Dendritic cell treated with granulocyte-macrophage colony-stimulating factor and Interleukin-4, amounts not matched to agents 40 ng/mL and 50 ng/mL, for 4 days (primary cell): ENCODE results near the gene HDAC4.
A peak's percentile ranks its signal among the peaks of the same experiment; 100 is the strongest.

ENCODE experiments used
- H3K27ac Mint-ChIP-seq: one replicate; pipeline ENCODE4 v1.8.0; 2022; ENCODE audit warnings: mild to moderate bottlenecking, mixed read lengths
- H3K27me3 Mint-ChIP-seq: one replicate; pipeline ENCODE4 v1.8.0; 2022; ENCODE audit warnings: mild to moderate bottlenecking, mixed read lengths
- H3K36me3 Mint-ChIP-seq: one replicate; pipeline ENCODE4 v1.8.0; 2022; ENCODE audit warnings: low read depth, mixed read lengths
- H3K4me1 Mint-ChIP-seq: one replicate; pipeline ENCODE4 v1.8.0; 2022; ENCODE audit warnings: low read depth, mixed read lengths
- H3K4me3 Mint-ChIP-seq: one replicate; pipeline ENCODE4 v1.8.0; 2022; ENCODE audit warnings: mild to moderate bottlenecking, moderate library complexity, mixed read lengths
- H3K9me3 Mint-ChIP-seq: one replicate; pipeline ENCODE4 v1.8.0; 2022; ENCODE audit warnings: mixed read lengths
- intact Hi-C: fragments of 100-400 bp; cut with micrococcal nuclease; formaldehyde crosslinking; loops from one replicate; pipeline ENCODE4 v1.15.0; 2022

The HDAC4 gene

DNA sequence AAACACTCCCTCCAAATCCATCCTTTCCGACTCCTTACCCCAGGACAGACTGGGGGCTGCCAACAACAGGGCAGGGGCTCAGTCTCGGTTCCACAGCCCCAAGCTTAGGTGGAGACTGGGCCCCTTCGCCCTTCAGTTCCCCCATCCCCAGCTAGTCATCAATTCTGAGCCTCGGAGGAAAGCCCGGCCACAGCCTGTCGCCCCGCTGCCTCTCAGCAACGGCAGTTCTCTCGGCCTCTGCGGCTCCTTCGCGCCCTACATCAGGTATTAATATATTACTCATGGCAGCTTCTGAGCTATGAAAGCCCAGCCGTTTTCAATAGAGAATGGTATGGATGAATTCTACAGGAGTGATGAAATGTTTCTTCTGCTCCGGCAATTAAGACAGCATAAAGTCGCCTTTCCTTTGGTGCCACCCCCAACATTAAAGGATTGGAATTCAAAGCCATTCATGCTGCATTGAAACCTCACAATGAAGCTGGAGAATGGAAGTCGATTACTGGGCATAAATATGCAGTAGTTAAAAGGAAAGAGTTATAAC, 2.8 kb downstream of the HDAC4 start:
- H3K27me3 Mint-ChIP-seq, result no peaks in the 10 kb centered on the region
- intact Hi-C loops, result no loop called here
- H3K27ac Mint-ChIP-seq, result no peak overlapping the region
- peaks cover 63% of the 10 kb centered on the region for H3K4me1 Mint-ChIP-seq
- no peak overlapping the region for H3K4me3 Mint-ChIP-seq
- H3K36me3 Mint-ChIP-seq, result peaks cover 11% of the 10 kb centered on the region
- H3K9me3 Mint-ChIP-seq, result no peaks in the 10 kb centered on the region

DNA sequence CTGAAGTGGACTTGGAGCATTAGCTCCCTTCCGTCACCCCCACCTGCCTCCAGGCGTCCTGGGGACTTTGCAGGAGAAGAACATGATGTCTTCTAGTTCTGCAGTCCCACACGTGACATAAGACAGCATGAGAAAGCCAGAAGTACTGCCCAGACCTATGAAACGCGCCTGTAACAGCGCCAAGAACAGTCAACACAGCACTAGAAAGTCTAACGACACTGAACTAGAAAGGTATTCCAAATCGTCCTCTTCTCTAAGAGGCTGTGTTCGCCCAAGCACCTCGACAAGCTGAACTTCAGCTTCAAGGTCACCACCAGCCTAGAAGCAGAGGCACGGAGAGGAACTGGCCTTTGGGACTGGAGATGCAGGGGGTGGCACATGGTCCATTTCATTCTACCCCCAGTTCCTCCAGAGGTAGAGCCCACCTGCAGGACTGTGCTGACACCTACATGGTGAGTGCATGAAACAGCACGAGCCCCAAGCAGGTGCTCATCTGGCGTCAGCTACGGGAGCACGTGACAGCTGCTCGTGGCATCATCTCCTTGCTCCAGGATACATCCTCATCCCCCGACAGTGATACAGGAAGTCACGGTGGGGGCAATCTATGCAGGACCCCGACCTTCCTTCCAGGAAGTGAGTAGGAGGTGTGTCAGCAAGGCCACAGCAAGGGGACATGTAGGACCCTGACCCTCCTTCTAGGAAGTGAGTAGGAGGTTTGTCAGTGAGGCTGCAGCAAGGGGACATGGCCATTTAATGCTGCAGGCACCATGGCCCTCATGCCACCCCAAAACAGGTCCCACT, 3.7 kb downstream of the HDAC4 start:
- Mint-ChIP-seq H3K36me3 (peaks cover 11% of the 10 kb centered on the region), H3K4me3 (no peak overlapping the region), H3K9me3 (no peaks in the 10 kb centered on the region), H3K27ac (no peak overlapping the region), H3K4me1 (peaks cover 58% of the 10 kb centered on the region), H3K27me3 (no peaks in the 10 kb centered on the region)
- intact Hi-C loops, result no loop called here

DNA sequence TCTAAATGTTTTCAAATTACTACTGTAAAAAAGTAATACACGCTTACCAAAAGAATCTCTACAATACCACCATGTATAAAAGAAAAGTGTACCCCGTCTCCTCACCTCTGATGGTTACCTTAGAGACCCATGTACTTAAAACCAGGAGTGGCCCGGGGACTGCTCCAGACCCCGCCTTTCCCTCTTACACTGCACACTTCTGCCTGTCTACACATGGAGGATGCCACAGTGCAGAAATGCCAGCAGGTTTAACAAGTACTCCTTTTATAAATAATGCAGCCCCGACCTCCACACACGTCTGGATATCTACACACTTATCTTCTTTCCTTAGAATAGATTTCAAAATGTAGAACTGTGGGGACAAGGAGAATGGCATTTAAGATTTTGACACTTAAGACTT, 5.3 kb downstream of the HDAC4 start:
- Mint-ChIP-seq H3K27me3 (no peaks in the 10 kb centered on the region), H3K9me3 (no peaks in the 10 kb centered on the region), H3K36me3 (peaks cover 12% of the 10 kb centered on the region), H3K4me1 (peaks cover 61% of the 10 kb centered on the region), H3K4me3 (no peak overlapping the region), H3K27ac (no peak overlapping the region)
- intact Hi-C loops, result no loop called here

DNA sequence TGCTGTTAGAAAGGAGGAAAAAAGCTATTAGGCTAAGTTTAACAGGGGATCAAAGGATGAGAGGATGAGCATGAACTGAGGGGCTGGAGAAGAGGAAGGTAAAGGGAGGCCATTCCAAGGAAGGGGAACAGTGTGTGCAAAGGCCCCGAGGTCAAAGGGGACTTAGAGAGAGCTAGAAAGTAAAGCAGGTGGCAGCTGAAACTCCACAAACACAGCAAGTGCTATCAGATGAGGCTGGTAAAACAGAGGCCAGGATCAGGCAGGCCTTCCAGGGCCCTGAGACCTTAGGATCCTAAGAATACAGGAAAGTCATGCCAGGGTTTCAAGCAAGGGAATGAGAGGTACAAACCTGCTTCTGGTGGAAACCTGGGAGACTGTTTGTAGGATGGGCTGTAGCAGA, 5.8 kb downstream of the HDAC4 start:
- H3K9me3 Mint-ChIP-seq, result no peaks in the 10 kb centered on the region
- H3K36me3 Mint-ChIP-seq, result peaks cover 15% of the 10 kb centered on the region
- intact Hi-C loops, result no loop called here
- no peaks in the 10 kb centered on the region for H3K27me3 Mint-ChIP-seq
- H3K4me3 Mint-ChIP-seq, result no peak overlapping the region
- no peak overlapping the region for H3K27ac Mint-ChIP-seq
- H3K4me1 Mint-ChIP-seq, result peaks cover 61% of the 10 kb centered on the region

DNA sequence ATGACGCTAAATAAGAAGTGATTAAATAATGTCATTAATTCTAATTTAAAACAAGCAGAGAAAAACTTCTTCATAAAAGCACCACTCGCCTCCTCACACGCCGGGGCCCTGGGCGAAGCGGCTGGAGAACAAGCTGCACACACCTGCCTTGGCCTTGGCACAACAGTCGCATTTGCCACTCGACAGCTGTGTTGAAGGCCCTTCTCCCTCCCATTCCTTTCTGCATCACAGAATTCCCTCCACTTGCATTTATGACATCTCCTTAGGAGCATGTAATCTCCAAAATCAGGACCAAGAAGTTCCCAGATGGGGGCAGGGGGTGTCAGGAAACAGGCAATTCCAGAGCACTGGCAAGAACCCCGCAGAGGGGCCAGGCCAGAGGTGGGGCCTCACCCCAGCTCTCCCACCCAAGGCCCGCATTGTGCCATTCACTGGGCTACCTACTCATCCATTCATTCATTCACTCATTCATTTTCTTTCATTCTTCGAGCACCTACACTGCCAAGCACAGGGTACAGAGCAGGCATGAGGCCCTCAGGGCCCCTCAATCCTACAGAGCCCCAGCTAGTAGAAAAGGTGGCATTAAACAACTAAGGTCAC, 6.4 kb downstream of the HDAC4 start:
- Mint-ChIP-seq H3K4me1 (peaks cover 59% of the 10 kb centered on the region), H3K9me3 (no peaks in the 10 kb centered on the region), H3K27ac (no peak overlapping the region), H3K36me3 (peaks cover 20% of the 10 kb centered on the region), H3K4me3 (no peak overlapping the region), H3K27me3 (no peaks in the 10 kb centered on the region)
- intact Hi-C loops, result no loop called here

DNA sequence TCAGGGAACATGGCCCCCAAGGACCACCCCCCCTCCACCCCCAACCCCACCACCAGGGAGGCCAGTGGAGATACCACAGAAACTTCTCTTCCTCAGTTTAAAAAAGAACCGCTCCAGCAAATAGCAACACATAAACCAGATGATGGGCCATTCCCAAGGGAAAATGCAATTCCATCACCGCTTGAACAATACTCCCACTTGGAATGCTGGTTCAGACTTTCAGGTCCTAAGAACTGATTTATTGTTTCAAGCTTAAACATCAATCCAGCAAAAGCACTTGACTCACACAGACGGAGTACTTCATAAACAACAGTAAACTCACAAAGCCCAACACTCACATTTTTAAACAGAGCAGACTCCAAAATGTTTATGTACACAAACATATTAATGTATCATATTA, 6.9 kb downstream of the HDAC4 start:
- peaks cover 25% of the 10 kb centered on the region for H3K36me3 Mint-ChIP-seq
- H3K4me3 Mint-ChIP-seq, result no peak overlapping the region
- H3K4me1 Mint-ChIP-seq, result peaks cover 57% of the 10 kb centered on the region
- intact Hi-C loops, result no loop called here
- no peaks in the 10 kb centered on the region for H3K27me3 Mint-ChIP-seq
- peak overlapping the region; percentile 60 for H3K27ac Mint-ChIP-seq
- H3K9me3 Mint-ChIP-seq, result no peaks in the 10 kb centered on the region

DNA sequence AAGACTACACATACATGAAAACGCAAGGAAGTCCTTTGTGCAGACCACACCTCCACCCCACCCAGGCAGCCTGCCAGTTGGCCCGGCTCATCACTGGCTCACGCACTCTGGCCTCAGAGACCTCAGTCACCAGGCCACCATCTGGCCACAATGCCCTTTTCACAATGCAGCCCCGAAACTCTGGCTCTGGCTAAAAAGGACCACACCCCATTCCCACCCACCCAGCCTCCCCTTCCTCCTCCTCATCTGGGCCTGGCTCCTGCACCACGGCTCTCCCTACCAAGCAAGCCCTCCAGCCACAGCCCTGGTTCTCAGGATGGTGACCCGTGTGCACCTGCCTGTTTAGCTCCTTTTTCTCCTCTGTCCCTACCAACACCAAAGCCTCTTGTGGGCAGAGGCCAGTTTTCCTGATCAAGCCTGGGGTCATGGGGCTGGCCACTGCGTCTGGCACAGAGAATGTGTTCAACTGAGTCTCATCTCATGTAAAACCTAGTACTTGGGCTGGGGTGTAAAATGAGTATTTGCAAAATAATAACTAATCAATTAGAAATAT, 7.4 kb downstream of the HDAC4 start:
- Mint-ChIP-seq H3K27me3 (no peaks in the 10 kb centered on the region), H3K36me3 (peaks cover 30% of the 10 kb centered on the region), H3K9me3 (no peaks in the 10 kb centered on the region), H3K4me1 (peaks cover 53% of the 10 kb centered on the region), H3K27ac (peak overlapping the region; percentile 60), H3K4me3 (no peak overlapping the region)
- intact Hi-C loops, result no loop called here

DNA sequence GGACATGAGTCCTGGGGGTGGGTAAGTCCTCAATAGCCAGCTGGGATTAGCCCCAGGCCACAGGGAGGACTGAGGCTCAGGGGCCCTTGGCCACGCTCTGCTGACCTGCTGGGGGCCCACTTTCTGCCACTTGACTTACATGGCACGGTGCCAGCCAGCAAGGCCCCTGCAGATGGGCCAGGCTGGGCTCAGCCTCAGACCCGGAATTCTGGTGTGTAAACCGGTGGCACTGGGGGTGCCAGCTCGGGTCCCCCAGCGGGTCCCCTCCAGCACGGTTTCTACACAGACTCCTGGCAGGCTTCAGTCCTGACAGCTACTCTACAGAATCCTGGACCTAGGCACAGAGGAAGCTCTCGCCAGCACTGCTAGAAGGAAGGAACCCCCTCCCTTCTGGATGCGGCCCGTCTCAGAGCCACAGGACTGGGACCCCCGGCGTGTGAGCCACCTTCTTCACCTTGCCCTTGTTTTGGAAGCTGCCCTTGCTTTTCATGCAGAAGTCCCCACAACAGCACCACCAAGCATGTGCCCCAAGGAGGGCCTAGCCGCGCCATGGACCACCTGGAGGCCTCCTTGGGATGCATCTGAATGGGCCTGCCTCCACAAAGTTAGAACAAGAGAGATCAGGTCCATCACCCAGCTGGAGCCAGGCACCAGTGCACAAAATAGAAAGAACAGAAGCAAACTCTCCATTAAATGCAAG, 8.0 kb downstream of the HDAC4 start:
- intact Hi-C loops, result no loop called here
- Mint-ChIP-seq H3K36me3 (peaks cover 36% of the 10 kb centered on the region), H3K4me3 (no peak overlapping the region), H3K27me3 (no peaks in the 10 kb centered on the region), H3K27ac (peak overlapping the region; percentile 60), H3K9me3 (no peaks in the 10 kb centered on the region), H3K4me1 (peaks cover 46% of the 10 kb centered on the region)

DNA sequence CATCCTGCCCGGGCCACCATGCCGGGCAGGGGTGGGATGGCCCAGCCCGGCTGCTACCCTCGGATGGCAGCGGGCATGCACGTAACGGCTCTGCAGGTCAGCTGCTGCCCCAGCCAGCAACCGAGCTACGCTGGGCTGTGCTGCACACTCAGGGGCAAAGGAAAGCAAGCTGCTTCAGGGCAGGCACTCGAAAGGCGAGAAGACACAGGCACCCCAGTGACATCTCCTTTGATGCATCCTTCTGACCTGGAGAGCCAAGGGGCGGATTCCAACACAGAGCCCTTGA, 8.8 kb downstream of the HDAC4 start:
- Mint-ChIP-seq H3K4me3 (no peak overlapping the region), H3K4me1 (peaks cover 38% of the 10 kb centered on the region), H3K9me3 (no peaks in the 10 kb centered on the region), H3K36me3 (peaks cover 43% of the 10 kb centered on the region), H3K27ac (no peak overlapping the region), H3K27me3 (no peaks in the 10 kb centered on the region)
- intact Hi-C loops, result no loop called here

DNA sequence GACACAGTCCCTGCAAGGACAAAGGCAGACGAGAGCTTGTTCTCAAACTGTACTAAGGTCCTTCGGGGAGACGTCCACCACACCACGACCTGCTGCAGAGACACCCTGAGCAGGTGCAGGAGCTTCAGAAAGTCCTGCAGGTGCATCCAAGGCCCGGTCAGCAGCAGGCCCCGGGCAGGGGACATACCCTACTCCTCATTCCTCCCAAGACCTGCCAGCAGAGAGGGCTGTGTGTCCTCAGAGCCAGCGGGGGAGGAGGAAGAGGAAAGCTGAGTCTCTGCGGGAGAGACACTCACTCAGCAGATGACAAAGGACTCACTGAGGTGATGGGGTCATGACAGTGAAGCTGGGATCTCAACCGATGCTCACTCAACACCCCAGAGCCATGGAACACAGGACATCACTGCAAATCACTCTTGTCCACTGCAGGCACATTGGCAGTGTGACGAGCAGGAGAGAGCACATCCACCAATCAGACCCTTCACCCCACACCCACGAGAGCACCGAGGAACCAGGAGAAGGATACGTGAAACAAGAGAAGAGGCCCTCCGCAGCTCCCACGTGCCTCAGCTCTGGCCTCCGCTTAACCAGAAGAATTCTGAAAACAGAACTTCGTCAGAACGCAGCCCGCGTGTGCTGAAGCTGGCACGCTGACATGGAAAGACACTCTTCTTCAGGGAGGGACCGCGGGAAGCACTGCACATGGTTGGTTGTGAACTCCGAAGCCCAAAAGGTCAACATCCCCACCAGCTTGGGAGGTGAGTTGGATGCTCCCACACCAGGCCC, 9.3 kb downstream of the HDAC4 start:
- Mint-ChIP-seq H3K27me3 (no peaks in the 10 kb centered on the region), H3K36me3 (peaks cover 49% of the 10 kb centered on the region), H3K9me3 (no peaks in the 10 kb centered on the region), H3K4me3 (no peak overlapping the region), H3K4me1 (peaks cover 33% of the 10 kb centered on the region), H3K27ac (no peak overlapping the region)
- intact Hi-C loops, result no loop called here

DNA sequence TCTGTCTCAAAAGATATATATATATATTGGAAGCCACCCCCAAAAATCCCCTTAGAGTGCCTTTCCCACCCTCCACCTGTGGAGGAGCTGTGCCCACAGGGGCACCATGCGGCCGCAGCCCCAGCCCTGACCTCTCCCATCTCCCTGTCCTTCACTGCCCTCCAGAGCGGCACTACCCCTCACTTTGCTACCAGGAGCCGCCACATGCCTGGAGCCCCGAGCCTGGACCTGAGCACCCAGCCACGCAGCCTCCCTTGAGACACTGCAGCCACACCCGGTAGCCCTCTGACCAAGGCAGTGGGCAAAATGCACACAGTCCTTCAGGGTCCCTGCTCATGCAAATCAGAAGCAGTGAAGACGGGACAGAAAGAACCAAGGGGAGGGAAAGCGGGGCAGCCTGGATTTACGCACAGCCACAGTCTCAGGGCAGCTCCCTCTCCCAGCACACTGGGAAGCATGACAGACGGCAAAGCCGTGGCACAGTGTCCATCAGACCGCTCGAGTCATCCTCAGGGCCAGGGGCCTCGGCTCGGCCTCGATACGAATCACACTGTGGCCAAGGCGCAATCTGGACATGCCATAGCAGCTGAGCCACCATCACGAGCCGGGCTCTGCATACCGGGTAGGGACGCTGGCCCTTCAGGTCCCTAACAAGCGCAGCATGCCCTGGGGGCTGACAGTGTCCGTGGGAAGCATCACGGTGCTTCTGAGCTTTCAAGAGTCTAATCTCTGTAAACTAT, 10.1 kb downstream of the HDAC4 start:
- no peak overlapping the region for H3K27ac Mint-ChIP-seq
- H3K4me1 Mint-ChIP-seq, result peaks cover 32% of the 10 kb centered on the region
- H3K36me3 Mint-ChIP-seq, result peaks cover 56% of the 10 kb centered on the region
- intact Hi-C loops, result no loop called here
- H3K27me3 Mint-ChIP-seq, result no peaks in the 10 kb centered on the region
- H3K4me3 Mint-ChIP-seq, result no peak overlapping the region
- no peaks in the 10 kb centered on the region for H3K9me3 Mint-ChIP-seq

DNA sequence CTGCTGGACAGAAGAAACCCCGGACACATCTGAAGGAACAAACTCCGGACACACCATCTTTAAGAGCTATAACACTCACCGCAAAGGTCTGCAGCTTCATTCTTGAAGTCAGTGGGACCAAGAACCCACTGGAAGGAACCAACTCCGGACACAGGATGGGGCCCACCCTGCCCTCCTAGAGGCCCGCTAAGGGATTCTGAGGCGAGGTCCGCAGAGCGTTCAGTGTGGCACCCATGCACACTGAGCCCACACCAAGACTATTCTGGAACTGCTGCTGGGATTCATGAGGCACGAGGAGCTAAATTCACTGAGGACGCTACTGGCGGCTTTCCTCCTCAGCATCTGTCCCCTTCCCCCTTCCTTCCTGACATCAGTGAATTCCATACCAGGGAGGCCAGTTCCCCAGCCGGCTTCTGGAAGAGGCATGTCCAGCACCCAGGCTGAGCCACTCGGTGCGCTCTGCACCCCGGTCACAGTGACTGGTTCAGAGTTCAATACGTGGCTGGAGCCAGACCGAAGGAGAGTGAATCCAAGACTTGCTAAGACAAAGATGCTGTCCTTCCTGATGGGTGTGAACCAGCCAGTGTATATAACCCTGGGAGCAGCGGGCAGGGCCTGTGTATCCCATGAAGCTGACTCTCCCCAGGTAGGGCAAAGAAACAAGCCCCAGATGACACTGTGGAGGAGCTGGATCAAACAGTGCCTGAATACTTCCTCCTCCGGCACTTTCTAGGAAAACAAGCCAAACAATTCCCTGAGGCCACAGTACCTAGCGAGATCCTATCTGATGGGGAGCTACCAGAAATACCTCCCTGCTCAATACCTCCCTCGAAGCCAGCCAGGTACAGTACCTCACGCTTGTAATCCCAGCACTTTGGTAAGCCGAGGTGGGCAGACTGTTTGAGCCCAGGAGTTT, 11.1 kb downstream of the HDAC4 start:
- Mint-ChIP-seq H3K9me3 (no peaks in the 10 kb centered on the region), H3K27ac (no peak overlapping the region), H3K4me1 (peaks cover 24% of the 10 kb centered on the region), H3K4me3 (no peak overlapping the region), H3K36me3 (peaks cover 58% of the 10 kb centered on the region), H3K27me3 (no peaks in the 10 kb centered on the region)
- intact Hi-C loops, result loop anchor here (10.0 kb wide), 1 partner anchor 605 kb away; no protein-coding TSS in a partner anchor
